ENCODE data around the gene RGS16. TPM values are rescaled to one million over a fixed set of nuclear protein-coding genes. Genes with fewer than 3 reads are reported as not detected.

Gene RGS16
- total and polyA plus RNA-seq, 2 donors (not counting 3 experiments of a cell fraction or from before 2014, with no cell fraction given): not detected

DNA sequence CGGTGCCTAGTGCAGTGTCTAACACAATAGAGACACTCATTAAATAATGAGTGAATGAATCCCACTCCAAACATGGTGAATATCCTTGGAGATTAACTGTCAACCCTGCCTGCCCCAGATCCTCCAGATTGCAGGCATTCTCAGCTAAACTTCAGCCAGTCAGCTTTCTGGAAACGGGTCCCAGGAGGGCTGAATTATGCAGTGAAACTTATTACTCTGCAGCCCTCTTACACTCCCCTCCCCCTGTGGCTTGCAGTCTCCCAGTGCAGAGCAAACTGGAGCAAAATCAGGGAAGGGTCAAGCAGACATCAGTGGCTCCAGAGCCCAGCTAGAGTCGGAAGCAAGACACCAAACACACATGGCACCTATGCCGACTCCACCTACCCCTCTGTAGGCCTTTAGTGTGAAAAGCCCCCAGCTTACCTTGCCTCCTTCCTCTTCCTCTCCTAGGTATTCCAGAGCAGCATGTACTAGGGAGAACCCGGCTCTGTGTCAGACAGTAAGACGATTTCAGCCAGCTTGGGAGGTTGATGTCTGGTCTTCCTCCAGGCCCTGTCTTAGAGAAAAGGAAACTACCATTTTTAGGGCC lies 6.5 kb upstream of the RGS16 start:
- no TSS peak for BruUV-seq (replicated peaks)
- DNase-seq (ENCODE audit: low read depth, low spot score): no peak
- Histone ChIP-seq H3K27ac (ENCODE audit: insufficient read depth, low read depth, low read length) (no peak overlapping the region), H3K4me1 (ENCODE audit: control insufficient read depth, extremely low read depth, insufficient read depth, low read length) (peaks cover 11% of the 10 kb centered on the region), H3K36me3 (ENCODE audit: control insufficient read depth in 2 of 2, extremely low read depth in 1 of 2, insufficient read depth in 2 of 2, low read length in 2 of 2) (no peaks in the 10 kb centered on the region), H3K9ac (replicated peaks; ENCODE audit: extremely low read depth, insufficient read depth, low read length) (no peak overlapping the region), H4K20me1 (replicated peaks; ENCODE audit: control insufficient read depth, extremely low read depth, insufficient read depth, low read length) (no peaks in the 10 kb centered on the region), H3K27me3 (ENCODE audit: control insufficient read depth in 2 of 2, insufficient read depth in 2 of 2, low read length in 2 of 2) (peaks cover 32 to 41% of the 10 kb centered on the region in 2 experiments), H2AFZ (ENCODE audit: low read depth, low read length) (no peak overlapping the region), H3K9me3 (replicated peaks; ENCODE audit: control insufficient read depth, insufficient read depth, low read length) (no peaks in the 10 kb centered on the region), H3K4me2 (ENCODE audit: insufficient read depth, low read length) (no peak overlapping the region), H3K79me2 (ENCODE audit: control insufficient read depth, insufficient read depth, low read length) (no peaks in the 10 kb centered on the region), H3K9me1 (replicated peaks; ENCODE audit: control insufficient read depth, extremely low read depth, insufficient read depth, low read length) (no peaks in the 10 kb centered on the region), H3K4me3 (replicated peaks in 1 of 3; ENCODE audit: insufficient read depth in 1 of 3, low read depth in 1 of 3, low read length in 3 of 3) (no peak overlapping the region)
- no peak for FAIRE-seq
- intact Hi-C loops (cut with micrococcal nuclease) (no loop called here), dilution Hi-C loops (cut with MboI; ENCODE audit: extremely low pct_ligation_motif_present, low sequenced_read_pairs) (no loop called here)
- TF ChIP-seq, protein P1, sequence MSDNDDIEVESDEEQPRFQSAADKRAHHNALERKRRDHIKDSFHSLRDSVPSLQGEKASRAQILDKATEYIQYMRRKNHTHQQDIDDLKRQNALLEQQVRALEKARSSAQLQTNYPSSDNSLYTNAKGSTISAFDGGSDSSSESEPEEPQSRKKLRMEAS (IDR thresholded peaks at IDR 0.05; ENCODE audit: insufficient read depth, insufficient read length): no peak
- no peak for TF ChIP-seq POLR2A (IDR thresholded peaks at IDR 0.05; ENCODE audit: low read depth, low read length)
- no peak for TF ChIP-seq JUN (IDR thresholded peaks at IDR 0.05; ENCODE audit: borderline replicate concordance, insufficient read depth, insufficient read length, low read depth)
- CTCF ChIA-PET: interaction anchor here (1.6 to 18.9 kb wide), 2 partner anchors 10 to 174 kb away, joined by 6 to 891 read pairs; partner anchors contain the start of gene NPL
- POLR2A ChIA-PET: no interaction called here

DNA sequence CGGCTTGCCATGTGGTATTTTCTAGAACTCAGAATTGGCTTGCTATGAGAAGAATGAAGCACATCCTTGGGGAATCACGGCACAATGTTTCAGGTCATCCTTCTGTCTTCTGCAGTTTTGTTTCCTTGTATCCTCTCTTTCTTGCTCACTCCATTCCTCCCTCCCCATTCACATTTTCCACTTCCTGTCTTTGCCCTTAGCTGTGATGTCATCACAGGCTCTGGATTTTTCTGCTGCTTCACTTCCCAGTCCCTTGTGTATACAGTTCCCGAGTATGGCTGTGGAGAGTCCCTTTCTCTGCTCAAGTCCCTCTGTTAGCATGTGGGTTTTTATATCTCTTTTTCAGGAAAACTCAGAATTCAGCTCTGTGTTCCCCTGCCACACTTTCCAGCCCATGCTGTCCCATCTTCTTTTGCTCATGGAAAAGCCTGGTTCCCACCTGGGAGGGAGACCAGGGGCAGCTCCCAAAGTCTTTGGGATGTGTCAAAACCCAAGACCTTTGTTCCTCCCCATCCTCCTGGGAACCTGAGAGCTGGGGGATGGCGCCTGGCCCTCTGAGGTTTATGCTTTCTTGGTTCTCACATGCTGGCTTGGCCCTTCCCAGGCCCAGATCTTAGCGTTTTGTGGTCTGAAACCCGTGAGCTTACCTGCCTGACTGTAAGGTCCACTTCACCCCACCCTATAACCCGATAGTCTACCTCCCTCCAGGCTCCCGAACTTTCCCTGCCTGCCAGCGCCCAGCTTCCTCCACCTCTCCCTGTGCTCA lies 4.8 kb upstream of the RGS16 start:
- Histone ChIP-seq H3K9me3 (replicated peaks; ENCODE audit: control insufficient read depth, insufficient read depth, low read length) (no peaks in the 10 kb centered on the region), H3K9me1 (replicated peaks; ENCODE audit: control insufficient read depth, extremely low read depth, insufficient read depth, low read length) (no peaks in the 10 kb centered on the region), H3K27ac (ENCODE audit: insufficient read depth, low read depth, low read length) (no peak overlapping the region), H3K36me3 (ENCODE audit: control insufficient read depth in 2 of 2, extremely low read depth in 1 of 2, insufficient read depth in 2 of 2, low read length in 2 of 2) (no peaks in the 10 kb centered on the region), H3K4me2 (ENCODE audit: insufficient read depth, low read length) (no peak overlapping the region), H3K27me3 (ENCODE audit: control insufficient read depth in 2 of 2, insufficient read depth in 2 of 2, low read length in 2 of 2) (peaks cover 33% of the 10 kb centered on the region in 2 experiments), H2AFZ (ENCODE audit: low read depth, low read length) (no peak overlapping the region), H3K4me3 (replicated peaks in 1 of 3; ENCODE audit: insufficient read depth in 1 of 3, low read depth in 1 of 3, low read length in 3 of 3) (no peak overlapping the region), H3K79me2 (ENCODE audit: control insufficient read depth, insufficient read depth, low read length) (no peaks in the 10 kb centered on the region), H3K9ac (replicated peaks; ENCODE audit: extremely low read depth, insufficient read depth, low read length) (no peak overlapping the region), H4K20me1 (replicated peaks; ENCODE audit: control insufficient read depth, extremely low read depth, insufficient read depth, low read length) (no peaks in the 10 kb centered on the region), H3K4me1 (ENCODE audit: control insufficient read depth, extremely low read depth, insufficient read depth, low read length) (peaks cover 3% of the 10 kb centered on the region)
- intact Hi-C loops (cut with micrococcal nuclease): no loop called here
- dilution Hi-C loops (cut with MboI; ENCODE audit: extremely low pct_ligation_motif_present, low sequenced_read_pairs): no loop called here
- no TSS peak for BruUV-seq (replicated peaks)
- ChIA-PET CTCF (interaction anchor here (1.7 to 18.9 kb wide), 3 partner anchors 9 to 176 kb away, joined by 6 to 891 read pairs (median 31); partner anchors contain the start of gene NPL), POLR2A (no interaction called here)
- TF ChIP-seq GATA2 (IDR thresholded peaks at IDR 0.05; ENCODE audit: insufficient read depth, insufficient read length, low read depth, low read length) (no peak), FOS (IDR thresholded peaks at IDR 0.05; ENCODE audit: borderline replicate concordance, insufficient read depth, low read length) (no peak), JUN (IDR thresholded peaks at IDR 0.05; ENCODE audit: borderline replicate concordance, insufficient read depth, insufficient read length, low read depth) (no peak), MYC (IDR thresholded peaks at IDR 0.05; ENCODE audit: low read depth, low read length) (no peak), POLR2A (IDR thresholded peaks at IDR 0.05; ENCODE audit: low read depth, low read length) (no peak), POLR2AphosphoS5 (IDR thresholded peaks at IDR 0.05; ENCODE audit: insufficient read depth, low read depth, low read length) (no peak), EZH2 (IDR thresholded peaks at IDR 0.05; ENCODE audit: borderline replicate concordance, low read depth, low read length, severe bottlenecking) (no peak)
- TF ChIP-seq, protein P1 (IDR thresholded peaks at IDR 0.05; ENCODE audit: insufficient read depth, insufficient read length): no peak
- TF ChIP-seq, protein P2, sequence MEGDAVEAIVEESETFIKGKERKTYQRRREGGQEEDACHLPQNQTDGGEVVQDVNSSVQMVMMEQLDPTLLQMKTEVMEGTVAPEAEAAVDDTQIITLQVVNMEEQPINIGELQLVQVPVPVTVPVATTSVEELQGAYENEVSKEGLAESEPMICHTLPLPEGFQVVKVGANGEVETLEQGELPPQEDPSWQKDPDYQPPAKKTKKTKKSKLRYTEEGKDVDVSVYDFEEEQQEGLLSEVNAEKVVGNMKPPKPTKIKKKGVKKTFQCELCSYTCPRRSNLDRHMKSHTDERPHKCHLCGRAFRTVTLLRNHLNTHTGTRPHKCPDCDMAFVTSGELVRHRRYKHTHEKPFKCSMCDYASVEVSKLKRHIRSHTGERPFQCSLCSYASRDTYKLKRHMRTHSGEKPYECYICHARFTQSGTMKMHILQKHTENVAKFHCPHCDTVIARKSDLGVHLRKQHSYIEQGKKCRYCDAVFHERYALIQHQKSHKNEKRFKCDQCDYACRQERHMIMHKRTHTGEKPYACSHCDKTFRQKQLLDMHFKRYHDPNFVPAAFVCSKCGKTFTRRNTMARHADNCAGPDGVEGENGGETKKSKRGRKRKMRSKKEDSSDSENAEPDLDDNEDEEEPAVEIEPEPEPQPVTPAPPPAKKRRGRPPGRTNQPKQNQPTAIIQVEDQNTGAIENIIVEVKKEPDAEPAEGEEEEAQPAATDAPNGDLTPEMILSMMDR (IDR thresholded peaks at IDR 0.05; ENCODE audit: extremely low read depth in 1 of 2, insufficient read depth in 1 of 2, low read depth in 1 of 2, low read length in 2 of 2): no peak
- DNase-seq (ENCODE audit: low read depth, low spot score) (peak; percentile 8), FAIRE-seq (no peak)
